Stimulated activated CD4-positive, alpha-beta T cell treated with anti-CD3 and anti-CD28 coated beads, Interleukin-12 subunit alpha, Interleukin-12 subunit beta, amount 100 ng/mL, for 4 hours (primary cell): ENCODE data around the gene HIVEP2.

Experiments used
- DNase-seq: peaks from one replicate; pipeline ENCODE4 v3.0.0-alpha.2; 2020

Gene HIVEP2

DNA sequence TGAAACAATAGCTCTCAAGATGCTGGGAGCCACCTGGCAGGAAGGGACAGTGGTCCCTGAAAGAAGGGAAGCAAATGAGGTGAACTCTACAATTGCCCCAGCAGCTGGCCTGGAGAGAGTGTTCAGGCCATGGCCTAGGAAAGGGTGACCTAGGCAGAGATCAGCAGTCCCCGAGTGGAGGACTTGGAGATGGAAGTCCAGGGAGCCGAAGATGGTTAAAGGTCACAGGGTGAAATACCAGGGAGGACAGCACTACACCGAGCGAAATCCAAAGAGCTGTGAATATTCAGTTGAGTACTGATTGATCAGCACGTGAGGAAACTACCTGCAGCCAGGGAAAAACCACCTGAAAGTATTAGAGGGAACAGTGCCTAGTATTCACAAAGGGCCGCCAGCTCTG, 133.1 kb downstream of the HIVEP2 start:
- DNase-seq: no peak

DNA sequence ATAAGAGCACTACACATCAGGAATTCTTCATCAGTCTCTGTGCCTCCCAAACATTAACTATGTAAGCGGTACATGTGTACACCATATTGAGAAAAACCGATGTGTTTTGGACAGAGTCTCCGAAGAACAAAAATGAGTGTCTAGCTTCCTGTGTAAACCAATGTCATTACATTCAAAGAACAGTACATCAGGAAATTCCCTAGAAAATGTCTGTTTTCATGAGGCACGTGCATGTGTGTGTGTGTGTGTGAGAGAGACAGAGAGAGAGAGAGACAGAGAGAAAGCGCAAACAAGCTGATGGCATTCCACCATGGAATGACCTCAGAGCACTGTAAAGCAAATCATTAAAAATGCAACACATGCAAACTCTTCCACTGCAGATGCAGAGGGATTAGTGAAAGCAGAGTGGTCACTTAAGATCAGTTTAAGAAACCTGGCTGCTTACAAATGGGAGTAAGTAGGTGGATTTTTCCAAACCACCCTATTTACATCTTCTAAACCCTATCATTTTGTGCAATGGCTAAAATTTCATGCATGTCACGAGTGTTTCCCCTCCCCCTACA, 133.9 kb downstream of the HIVEP2 start:
- no peak for DNase-seq

DNA sequence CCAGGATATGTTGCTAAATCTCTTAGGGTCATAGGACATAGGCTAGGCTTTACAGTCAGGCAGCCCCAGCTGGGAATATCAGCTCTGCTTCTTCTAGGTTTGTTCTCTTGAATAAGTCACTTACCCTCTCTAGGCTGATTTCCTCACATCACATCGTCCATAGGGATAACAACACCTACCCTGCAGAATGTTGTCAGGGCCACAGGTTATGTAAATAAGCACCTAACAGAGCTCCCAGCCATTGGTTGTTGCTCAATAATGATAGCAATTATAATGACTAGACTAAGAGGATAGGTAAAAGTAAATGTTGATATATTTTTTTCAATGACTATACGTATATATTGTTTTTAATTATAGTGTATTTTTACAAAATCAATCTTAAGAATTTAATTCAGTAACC, 135.0 kb downstream of the HIVEP2 start:
- DNase-seq: no peak

DNA sequence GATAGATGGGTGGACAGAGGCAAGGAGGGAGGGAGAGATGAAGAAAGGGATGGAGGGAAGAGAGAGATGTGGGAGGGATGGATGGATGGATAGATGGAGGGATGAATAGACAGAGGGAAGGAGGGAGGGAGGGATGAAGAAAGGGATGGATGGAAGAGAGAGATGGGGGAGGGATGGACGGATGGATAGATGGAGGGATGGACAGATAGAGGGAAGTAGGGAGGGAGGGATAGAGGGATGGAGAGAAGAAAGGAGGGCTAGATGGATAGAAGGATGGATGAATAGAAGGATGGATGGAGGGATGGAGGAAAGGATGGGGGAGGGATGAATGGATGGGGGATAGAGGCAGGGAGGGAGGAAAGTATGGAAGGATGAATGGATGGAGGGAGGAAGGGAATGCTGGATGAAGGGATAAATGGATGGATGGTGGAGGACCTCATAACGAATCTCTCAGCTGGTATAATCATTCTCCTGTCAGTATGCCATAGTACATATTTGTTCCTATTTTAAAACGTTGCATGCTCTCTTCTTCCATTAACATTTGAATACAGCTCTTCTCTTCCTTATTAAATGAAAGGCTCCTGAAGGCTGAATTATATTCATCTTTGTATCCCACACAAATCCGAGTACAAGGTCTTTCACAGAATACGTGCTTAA, 136.4 kb downstream of the HIVEP2 start:
- DNase-seq: no peak

DNA sequence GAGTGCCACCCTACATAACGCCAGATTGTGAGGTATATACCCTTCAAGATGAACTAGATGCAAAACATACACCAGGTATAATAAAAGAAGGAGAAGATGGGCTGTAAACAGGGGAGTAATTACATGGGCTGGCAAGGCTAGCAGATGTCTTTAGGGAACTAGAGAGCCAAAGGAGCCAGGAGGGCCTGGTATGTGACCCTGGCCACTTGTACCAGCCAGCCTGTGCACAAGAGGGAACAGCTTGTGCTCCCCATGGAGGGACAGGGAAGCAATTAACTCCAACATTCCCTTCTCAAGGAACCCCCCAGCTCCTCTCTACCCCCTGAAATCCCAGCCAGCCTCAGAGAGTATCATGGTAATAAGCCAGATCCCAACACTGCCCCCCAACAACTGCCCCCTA, 139.9 kb downstream of the HIVEP2 start:
- DNase-seq: no peak

DNA sequence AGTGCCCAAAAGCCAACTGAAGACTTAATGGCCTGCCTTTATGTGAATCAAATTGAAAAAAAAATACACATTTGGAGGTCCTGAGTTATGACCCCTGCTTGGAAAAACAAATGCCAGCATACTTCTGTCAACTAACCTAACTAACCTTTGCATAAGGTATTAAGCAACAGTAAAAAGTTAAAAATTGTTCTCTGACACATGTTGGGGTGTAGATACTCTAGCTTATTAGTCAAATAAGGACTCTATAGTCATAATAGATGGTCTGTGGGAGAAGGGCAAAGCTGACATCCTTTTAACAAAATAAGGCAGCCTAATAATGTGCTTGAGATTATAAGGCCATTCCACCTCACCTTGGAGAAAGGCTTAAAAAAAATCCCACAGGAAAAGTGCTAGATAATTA, 140.5 kb downstream of the HIVEP2 start:
- DNase-seq: no peak

DNA sequence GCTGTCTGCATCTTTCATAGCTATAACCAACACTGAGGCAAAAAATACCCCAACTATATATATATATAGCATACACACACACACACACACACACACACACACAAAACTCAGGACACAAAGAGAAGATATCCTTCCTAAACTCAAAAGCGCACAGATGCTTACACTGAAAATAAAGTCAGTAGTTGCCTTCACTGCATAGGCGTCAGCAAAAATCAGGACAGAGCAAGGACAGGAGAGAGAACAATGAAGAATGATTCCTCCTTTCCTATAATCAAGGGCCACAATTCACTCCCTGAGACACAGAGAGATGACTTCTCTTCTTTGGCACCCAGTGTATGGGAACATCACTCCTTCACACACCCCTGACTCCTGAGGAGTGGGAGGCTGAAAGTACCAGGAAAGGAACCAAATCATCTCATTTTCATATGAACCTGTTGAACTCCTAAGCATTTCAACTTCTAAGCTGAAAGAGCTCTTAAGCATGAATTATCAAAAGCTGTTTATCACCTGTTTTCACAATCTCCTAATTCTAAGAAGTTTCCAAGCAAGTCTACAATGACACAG, 141.4 kb downstream of the HIVEP2 start:
- DNase-seq: no peak

DNA sequence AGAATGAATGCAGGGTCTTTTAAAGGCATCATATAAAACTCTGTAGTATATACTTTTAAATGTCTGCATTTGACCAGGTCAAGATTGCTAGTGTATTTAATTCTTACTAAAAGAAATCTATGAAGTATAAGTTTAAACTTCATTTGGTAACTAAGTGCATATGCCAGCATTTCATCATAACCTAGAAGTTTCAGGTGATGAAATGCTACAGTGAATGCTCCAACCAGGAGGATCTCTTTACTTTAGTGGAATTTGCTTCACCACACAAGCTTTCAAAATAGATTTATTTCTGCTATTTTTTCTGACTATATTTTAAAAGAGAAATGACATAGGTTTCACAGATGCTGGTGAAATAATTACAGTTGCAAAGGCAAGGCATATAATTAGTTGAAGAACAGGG, 141.9 kb downstream of the HIVEP2 start:
- DNase-seq: no peak

DNA sequence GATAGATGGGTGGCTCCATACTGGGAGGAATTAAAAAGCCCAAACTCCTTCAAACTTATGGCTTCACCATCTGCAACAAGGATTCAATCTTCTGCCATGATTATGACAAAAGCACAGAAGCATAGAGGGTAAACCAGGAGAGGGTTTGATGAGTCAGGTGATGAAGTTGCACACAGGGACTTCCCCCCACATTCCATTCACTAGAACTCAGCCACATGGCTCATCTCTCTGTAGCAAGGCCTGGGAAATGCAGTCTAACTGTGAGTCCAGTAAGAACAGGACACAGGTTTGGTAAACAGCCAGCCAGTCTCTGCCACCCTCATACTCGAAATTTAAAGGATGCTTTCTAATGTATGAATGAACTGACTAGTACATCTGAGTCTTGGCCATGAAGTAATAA, 142.9 kb downstream of the HIVEP2 start:
- peak; percentile 32 for DNase-seq

DNA sequence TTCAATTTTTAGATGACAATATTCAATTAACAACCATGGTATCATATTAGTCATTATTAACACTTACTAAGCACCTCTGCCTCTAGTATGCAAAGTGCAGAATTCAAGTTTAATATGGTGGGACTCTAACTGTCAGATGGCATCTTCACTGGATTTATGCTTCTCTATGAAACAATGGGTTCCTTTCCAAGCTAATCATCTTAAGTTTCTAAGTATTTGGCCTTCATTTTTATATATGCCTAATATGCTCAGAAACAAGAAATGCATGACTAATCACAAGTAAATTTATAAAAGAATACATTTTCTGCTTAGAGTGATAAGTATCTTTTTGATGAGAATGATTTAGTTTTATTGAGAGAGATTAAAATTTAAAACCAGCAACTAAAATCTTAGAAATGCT, 144.7 kb downstream of the HIVEP2 start:
- DNase-seq: no peak

DNA sequence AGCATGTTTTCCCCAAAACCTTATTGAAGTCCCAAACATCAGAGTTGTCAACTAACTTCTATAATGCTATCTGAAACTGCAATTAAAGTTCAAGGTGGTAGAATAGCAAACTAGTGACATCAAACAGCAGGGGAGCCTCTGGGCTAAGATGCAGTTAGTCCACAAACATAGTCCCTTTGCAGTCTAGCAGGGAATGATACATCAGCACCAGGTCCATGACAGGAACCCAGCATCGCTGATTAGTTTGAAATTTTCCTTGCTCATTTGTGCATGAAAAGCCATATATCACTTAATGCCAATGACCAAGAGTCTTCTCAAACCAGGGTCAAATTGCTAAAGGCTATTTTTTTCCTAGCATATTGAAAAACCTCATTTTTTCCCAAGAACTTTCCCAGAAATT, 145.3 kb downstream of the HIVEP2 start:
- no peak for DNase-seq

DNA sequence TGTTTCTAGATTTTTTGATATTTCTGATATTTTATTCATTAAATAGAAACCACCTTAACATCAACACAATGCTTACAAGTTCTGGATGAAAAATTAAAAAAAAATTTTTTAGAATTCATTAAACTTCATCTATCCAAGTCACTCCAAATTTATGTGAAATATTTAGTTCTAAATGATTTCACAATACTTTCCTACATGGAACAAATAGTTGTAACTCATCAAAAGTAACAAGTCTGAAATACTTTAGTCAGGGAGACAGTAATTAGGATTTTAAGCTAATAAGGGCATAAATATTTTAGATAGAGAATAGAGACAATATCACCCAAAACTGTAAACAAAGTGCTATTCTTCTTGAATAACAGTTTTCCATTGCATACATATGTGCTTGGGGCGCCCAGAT, 147.8 kb downstream of the HIVEP2 start:
- no peak for DNase-seq

DNA sequence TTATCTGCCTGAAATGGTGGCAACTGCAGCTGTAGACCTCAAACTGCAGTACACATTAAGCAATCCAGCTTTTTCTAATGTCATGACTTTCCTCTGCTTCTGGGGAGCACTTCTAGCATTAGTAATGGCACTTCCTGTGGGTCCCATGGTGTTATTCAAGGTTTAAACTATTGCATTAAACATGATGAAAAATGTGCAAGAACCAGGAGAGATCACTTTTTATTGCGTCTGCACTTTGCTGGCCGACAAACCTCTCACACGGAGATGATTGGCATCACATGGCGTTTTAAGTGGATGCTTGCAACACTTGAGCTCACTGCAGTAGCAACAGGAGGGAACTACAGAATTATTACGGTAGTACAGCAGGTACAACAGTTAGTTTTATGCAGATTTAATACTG, 148.4 kb downstream of the HIVEP2 start:
- DNase-seq: no peak

DNA sequence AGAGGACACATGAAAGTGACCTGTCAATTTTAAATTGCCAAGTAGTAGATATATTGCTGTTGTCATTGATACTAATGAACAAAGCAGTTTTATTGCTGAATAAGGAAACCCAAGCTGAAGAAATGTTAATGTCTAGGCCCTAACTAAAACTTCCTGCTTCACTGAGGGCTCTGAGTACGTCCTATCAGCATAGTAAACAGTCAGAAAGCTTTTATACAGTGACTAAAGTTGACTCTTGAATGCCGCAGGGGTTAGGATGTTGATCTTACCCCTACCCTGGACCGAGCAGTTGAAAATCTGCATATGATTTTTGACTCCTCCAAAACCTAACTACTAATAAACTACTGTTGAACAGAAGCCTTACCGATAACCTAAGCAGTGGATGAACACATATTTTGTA, 149.0 kb downstream of the HIVEP2 start:
- no peak for DNase-seq

DNA sequence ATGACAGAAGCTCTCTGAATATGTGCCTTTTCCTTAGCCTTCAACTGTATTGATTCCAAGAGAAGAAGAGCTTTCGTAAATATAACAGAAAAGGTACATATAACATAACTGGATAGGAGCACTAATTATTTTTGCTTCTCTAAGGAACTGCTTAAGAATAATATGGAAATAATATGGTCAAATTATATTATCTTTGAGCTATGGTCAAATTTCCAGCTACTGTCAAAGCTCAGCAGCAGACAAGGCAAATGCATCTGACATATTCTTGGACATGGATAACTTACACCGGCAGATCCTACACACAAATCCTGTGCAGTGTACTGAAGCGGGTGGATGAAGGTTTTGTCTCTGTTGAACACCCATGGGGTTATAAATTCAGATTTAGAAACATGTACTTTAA, 150.6 kb downstream of the HIVEP2 start:
- DNase-seq: no peak

DNA sequence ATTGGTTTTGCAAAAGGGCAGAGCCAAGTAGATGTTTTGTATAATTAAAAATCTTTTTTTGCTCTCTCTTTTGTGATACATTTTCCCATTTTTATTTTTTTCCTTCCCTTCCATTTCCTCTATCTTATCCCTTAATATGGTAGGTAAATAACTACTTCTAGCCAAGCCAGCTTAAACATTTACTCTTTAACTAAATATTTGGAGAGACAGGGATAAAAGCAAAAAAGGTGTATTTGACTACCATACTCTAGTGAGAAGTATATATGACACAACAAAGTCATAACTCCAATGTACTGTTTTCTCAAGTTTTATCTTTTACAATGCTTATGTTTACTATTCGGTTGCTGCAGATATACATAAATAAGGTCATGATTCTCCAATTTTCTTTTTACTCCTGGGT, 154.7 kb downstream of the HIVEP2 start:
- no peak for DNase-seq

DNA sequence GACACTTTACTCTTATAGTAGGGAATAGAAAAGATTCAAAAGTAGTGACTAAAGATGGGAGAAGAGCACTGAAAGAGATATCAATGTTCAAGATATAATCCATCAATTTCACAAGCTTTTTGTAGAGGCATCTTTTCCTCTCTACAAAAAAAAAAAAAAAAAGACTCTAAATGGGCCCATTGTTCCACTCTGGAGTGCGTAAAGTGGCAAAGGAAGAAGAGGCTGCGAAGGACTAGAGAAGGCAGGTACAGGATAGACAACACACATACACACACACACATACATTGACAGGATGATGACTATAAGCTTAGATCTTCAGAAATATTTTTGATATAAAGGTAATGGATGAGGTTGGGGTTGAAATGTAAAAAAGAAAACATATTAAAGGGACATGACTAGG, 157.6 kb downstream of the HIVEP2 start:
- no peak for DNase-seq

DNA sequence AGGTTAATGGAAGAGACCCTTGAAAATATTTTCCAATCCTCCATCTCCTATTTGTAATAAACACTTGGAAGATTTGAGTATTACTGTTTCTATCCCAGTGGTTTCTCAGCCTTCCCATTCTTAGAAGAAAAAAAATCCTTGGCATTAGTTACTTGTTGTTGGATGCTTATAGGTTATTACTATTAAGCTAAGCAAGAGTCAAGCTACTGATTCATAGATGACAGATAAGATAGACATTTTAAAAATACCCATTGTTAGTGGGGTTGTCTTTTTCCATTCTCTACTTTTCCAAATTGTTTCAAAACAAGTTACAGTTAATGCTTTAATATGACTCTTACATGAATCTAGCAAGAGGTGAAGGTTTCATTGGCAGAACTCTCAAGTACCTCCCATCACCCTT, 158.5 kb downstream of the HIVEP2 start:
- DNase-seq: no peak

DNA sequence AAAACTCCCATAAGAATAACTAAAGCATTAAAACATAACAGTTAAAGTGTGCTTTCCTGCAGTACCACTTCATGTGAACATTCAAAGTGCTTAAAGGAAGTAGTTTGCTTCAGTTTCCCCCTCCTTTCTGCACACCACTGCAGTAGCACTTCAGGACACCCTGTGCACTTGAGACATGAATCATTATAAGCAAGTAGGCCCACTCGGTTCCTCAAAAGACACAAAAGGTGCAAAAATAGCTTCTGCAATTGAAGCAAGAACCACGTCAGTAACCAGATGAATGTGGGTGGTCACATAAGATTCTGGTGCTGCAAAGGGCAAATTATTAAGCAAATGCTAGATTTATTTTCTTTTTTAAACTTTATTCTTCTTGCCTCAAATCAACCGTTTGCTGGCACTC, 160.6 kb downstream of the HIVEP2 start:
- no peak for DNase-seq

DNA sequence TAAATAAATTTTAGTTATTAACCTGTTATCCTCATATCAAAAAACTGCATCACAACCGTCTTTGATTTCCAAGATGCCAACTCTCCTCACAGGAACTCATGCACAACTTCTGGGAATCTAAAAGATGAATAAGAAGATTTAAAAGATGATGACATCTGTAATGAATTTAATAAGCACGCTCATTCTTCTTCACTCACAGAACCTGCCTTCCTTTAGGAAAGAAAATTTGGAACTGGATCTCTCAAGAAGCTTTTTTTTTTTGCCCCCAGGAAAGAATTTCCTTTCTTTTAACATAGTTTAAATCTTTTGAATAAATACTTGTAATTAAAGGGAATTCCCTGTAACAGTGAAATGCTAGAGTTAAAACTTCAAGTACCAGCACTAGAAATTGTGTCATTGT, 161.5 kb downstream of the HIVEP2 start:
- no peak for DNase-seq

DNA sequence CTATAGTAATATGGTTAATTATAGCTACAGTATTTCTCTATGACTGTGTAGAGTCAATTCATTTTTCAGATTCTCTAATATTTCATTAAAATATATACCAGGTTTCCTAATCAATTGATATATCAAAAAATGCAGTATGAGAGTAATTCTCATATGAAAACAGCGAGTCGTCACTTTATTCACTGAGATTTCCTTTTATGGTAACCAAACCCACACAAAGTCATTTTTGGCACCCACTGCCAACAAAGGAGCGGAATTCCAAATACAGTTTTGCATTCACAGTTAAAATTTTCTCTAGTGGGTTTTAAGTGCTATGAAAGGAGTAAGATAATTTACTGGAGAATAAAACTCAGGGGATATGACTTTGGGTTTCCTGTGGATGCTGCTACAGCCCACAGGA, 163.8 kb downstream of the HIVEP2 start:
- DNase-seq: no peak

DNA sequence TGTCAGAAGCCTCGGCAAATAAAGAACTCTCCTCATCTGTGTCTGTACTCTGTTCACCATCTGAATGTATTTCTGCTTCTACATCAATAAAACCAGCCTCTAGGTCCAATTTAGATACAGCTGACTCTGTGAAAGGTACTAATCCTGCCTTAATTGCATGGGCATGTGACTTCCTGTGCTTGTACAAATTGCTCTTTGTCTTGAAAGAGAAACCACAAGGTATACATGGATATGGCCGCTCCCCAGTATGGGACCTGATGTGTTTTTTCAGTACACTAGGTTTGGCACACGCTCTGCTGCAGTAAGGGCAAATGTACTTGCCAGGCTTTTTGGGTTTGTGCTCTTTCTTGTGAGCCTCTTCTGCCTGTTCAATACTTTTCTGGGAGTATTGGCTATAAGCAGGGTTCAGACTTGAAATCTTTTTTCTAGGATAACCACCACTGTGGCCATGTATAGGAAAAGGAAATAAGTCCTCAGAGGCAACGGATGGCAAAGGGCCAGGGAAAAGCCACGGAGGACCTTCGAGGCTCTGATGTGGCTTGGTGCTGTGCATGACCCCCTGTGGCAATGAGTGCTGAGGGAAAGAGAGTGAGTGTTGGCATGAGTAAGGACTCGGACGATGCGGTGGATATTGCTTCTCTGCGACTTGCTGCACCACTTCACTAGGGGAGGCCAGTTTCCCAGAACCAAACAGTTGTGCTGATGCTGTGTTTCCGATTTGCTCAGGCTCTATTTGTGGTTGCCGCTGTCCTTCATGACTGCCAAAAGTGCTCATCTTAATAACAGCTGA, 170.9 kb downstream of the HIVEP2 start:
- DNase-seq: no peak

DNA sequence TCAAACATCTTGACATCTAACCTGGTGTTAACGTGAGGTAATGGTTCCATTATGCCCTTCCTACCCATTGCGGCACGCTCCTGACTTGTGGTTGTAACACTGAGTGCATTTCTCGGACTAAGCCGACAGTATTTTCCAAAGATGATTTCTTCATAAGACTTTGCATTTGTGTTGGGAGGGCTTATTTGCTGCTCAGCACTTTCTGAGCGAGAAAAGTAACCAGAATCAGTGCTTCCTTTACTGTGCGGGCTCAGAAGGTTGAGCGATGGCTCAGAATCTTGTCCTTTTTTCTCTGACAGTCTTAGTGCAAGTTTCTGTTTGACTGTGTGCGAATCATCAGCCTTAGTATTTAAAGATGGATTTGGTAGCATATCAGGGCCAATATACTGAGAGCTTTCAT, 171.7 kb downstream of the HIVEP2 start:
- DNase-seq: no peak

DNA sequence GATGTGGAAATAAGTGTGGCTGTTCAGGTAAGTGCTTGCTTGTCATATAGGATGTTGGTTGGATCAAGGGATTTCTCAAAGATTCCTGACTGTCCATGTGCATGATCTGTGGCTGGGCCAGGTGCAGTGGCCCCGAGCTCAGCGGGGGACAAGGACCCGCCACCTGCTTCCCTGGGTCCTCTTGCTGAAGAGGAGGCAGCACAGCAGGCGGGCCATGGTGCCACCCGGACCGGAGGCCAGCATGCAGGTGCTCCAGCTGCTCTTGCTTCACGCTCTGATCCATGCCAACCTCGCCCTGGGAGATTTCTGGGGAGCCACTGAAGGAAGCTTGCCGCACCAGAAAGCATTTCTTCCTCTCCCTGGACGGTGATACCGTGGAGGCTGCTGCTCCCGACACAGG, 173.8 kb downstream of the HIVEP2 start:
- DNase-seq: no peak
